HEK293T (cell line): Measurements from ENCODE around the gene ZNF608.

Experiments
- CTCF ChIA-PET: fragments of 350-600 bp; formaldehyde crosslinking; extraction: SDS; loops from one replicate; lab custom pipeline; 2021; ENCODE audit warnings: antibody characterized with exemption, inconsistent platforms; lab: Yijun Ruan, JAX
- POLR2A ChIA-PET: fragments of 350-600 bp; formaldehyde crosslinking; extraction: SDS; loops from one replicate; lab custom pipeline; 2020; ENCODE audit warnings: antibody characterized with exemption, inconsistent platforms; lab: Yijun Ruan, JAX
- DNase-seq: peaks from one replicate; pipeline ENCODE4 v3.0.0; 2012; ENCODE audit warnings: mixed read lengths; ENCODE audit errors: extremely low spot score
- ARNT ChIP-seq: fragments of 450-650 bp; IDR thresholded peaks from 2 replicates; pipeline ENCODE4 v1.6.1; 2017; ENCODE audit warnings: mild to moderate bottlenecking
- BHLHE40 ChIP-seq: fragments of 450-650 bp; IDR thresholded peaks from 2 replicates; pipeline ENCODE4 v1.6.1; 2016; ENCODE audit warnings: mild to moderate bottlenecking, moderate library complexity, borderline replicate concordance
- CTBP1 ChIP-seq: fragments of 450-650 bp; IDR thresholded peaks from 2 replicates; pipeline ENCODE4 v1.6.1; 2016; ENCODE audit warnings: borderline replicate concordance
- ELF4 ChIP-seq: fragments of 450-650 bp; IDR thresholded peaks from 2 replicates; pipeline ENCODE4 v1.6.1; 2017; ENCODE audit warnings: antibody characterized with exemption
- FOXA1 ChIP-seq: fragments of 450-650 bp; IDR thresholded peaks from 2 replicates; pipeline ENCODE4 v1.6.1; 2016; ENCODE audit warnings: mild to moderate bottlenecking
- FOXK2 ChIP-seq: fragments of 450-650 bp; IDR thresholded peaks from 2 replicates; pipeline ENCODE4 v1.6.1; 2016; ENCODE audit warnings: mild to moderate bottlenecking
- FOXM1 ChIP-seq: fragments of 450-650 bp; IDR thresholded peaks from 2 replicates; pipeline ENCODE4 v1.6.1; 2017; ENCODE audit warnings: mild to moderate bottlenecking, borderline replicate concordance
- HDGF ChIP-seq: fragments of 450-650 bp; IDR thresholded peaks from 2 replicates; pipeline ENCODE4 v1.6.1; 2017; ENCODE audit warnings: antibody characterized with exemption, borderline replicate concordance
- L3MBTL2 ChIP-seq: fragments of 450-650 bp; conservative IDR thresholded peaks from 2 replicates; pipeline ENCODE4 v1.6.1; 2016; ENCODE audit warnings: mild to moderate bottlenecking
- LEF1 ChIP-seq: fragments of 450-650 bp; IDR thresholded peaks from 2 replicates; pipeline ENCODE4 v1.6.1; 2017; ENCODE audit warnings: mild to moderate bottlenecking, borderline replicate concordance
- NFRKB ChIP-seq: fragments of 450-650 bp; IDR thresholded peaks from 2 replicates; pipeline ENCODE4 v1.6.1; 2016; ENCODE audit warnings: mild to moderate bottlenecking, moderate library complexity
- PKNOX1 ChIP-seq: fragments of 450-650 bp; IDR thresholded peaks from 2 replicates; pipeline ENCODE4 v1.6.1; 2016
- SP1 ChIP-seq: fragments of 450-650 bp; IDR thresholded peaks from 2 replicates; pipeline ENCODE4 v1.6.1; 2017
- SUZ12 ChIP-seq: fragments of 450-650 bp; IDR thresholded peaks from 2 replicates; pipeline ENCODE4 v1.6.1; 2016; ENCODE audit warnings: mild to moderate bottlenecking
- TARDBP ChIP-seq: fragments of 450-650 bp; IDR thresholded peaks from 2 replicates; pipeline ENCODE4 v1.6.1; 2016
- ZNF384 ChIP-seq: fragments of 450-650 bp; IDR thresholded peaks from 2 replicates; pipeline ENCODE4 v1.6.1; 2016

ZNF608 gene

GRCh38 chr5:124747791-124748686, 1.6 kb upstream of the ZNF608 start:
- no peak for TF ChIP-seq LEF1
- TF ChIP-seq PKNOX1, result no peak
- TF ChIP-seq BHLHE40, result no peak
- no peak for TF ChIP-seq L3MBTL2
- no peak for TF ChIP-seq FOXM1
- no peak for TF ChIP-seq ELF4
- TF ChIP-seq FOXK2, result no peak
- no peak for TF ChIP-seq CTBP1
- TF ChIP-seq ARNT, result no peak
- no peak for TF ChIP-seq SP1
- no peak for TF ChIP-seq NFRKB
- TF ChIP-seq HDGF, result no peak
- no peak for TF ChIP-seq FOXA1
- TF ChIP-seq ZNF384, result no peak
- no peak for TF ChIP-seq SUZ12
- TF ChIP-seq TARDBP, result no peak
- CTCF ChIA-PET, result interaction anchor here (0.5 to 1.4 kb wide), 4 partner anchors 35 to 148 kb away, joined by 3 to 5 read pairs (median 3); no protein-coding TSS in a partner anchor
- DNase-seq, result no peak
- POLR2A ChIA-PET, result interaction anchor here (0.6 to 5.5 kb wide), 67 partner anchors 11 to 1254 kb away, joined by 3 to 50 read pairs (median 4); no protein-coding TSS in a partner anchor

- peak; percentile 84 for TF ChIP-seq CTBP1
- TF ChIP-seq HDGF, result no peak
- TF ChIP-seq FOXM1, result peak; percentile 42; the same call in 1 of the 2 replicates
- no peak for TF ChIP-seq L3MBTL2
- TF ChIP-seq ELF4, result no peak
- TF ChIP-seq PKNOX1, result peak; percentile 81
- 0 out of 2 replicates have a peak, but pooled peaks have one; percentile 53 for TF ChIP-seq ARNT
- TF ChIP-seq LEF1, result no peak
- TF ChIP-seq SP1, result no peak
- no peak for TF ChIP-seq BHLHE40
- TF ChIP-seq FOXK2, result no peak
- no peak for TF ChIP-seq NFRKB
- TF ChIP-seq SUZ12, result no peak
- TF ChIP-seq ZNF384, result peak; percentile 92
- no peak for TF ChIP-seq TARDBP
- POLR2A ChIA-PET, result interaction anchor here (0.6 to 5.5 kb wide), 30 partner anchors 10 to 700 kb away, joined by 3 to 50 read pairs (median 4); no protein-coding TSS in a partner anchor
- DNase-seq, result peak; percentile 63
- CTCF ChIA-PET, result interaction anchor here (0.5 to 1.4 kb wide), 5 partner anchors 40 to 186 kb away, joined by 3 to 5 read pairs (median 3); no protein-coding TSS in a partner anchor
These were observed 714 bp upstream of the ZNF608 start for GRCh38 chr5:124746916-124747790.

GRCh38 chr5:124745007-124745927, 1.2 kb downstream of the ZNF608 start:
- ChIA-PET POLR2A (interaction anchor here (0.8 to 5.5 kb wide), 7 partner anchors 8 to 146 kb away, joined by 3 to 50 read pairs (median 3); no protein-coding TSS in a partner anchor), CTCF (no interaction called here)
- no peak for DNase-seq

More at GRCh38 chr5:124745007-124745927, 1.2 kb downstream of the ZNF608 start:
- no peak for TF ChIP-seq TARDBP
- TF ChIP-seq HDGF, result no peak
- no peak for TF ChIP-seq ZNF384
- TF ChIP-seq SUZ12, result no peak
- TF ChIP-seq SP1, result no peak
- no peak for TF ChIP-seq FOXA1
- TF ChIP-seq CTBP1, result no peak
- TF ChIP-seq L3MBTL2, result no peak
- TF ChIP-seq LEF1, result no peak
- TF ChIP-seq FOXM1, result no peak
- TF ChIP-seq NFRKB, result no peak
- TF ChIP-seq FOXK2, result no peak
- TF ChIP-seq PKNOX1, result no peak
